NCI-H345 treated with DMSO at 0.1 percent for 48 hours (cell line): Measurements from ENCODE around the gene GALNS.
A peak's percentile ranks its signal among the peaks of the same experiment; 100 is the strongest.
"Not testable (repeated sequence)": the region's sequence is repeated elsewhere in the genome, so short reads cannot be mapped to it uniquely, and the experiment has no call there.

ENCODE experiments used
- DNase-seq: peaks from one replicate; lab custom pipeline; 2025; ENCODE audit not compliant: unreplicated experiment; lab: John Stamatoyannopoulos, UW

The GALNS gene

DNA sequence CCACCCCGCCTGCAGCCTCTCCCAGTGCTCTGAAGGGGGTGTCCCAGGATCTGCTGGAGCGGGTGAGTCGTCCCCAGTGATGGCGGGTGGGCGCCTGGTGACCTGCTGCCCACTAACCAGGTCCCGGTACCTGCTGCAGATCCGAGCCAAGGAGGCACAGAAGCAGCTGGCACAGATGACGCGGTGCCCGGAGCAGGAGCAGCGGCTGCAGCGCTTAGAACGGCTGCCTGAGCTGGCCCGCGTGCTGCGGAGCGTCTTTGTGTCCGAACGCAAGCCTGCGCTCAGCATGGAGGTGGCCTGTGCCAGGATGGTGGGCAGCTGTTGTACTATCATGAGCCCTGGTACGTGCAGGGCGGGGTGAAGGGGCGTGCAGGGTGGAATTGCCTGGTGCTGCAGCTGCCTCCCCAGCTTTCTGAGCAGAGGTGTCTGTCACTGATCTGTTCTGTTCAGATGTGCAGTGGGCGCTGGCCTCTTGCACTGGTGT, 49.6 kb downstream of the GALNS start:
- DNase-seq, result no peak

DNA sequence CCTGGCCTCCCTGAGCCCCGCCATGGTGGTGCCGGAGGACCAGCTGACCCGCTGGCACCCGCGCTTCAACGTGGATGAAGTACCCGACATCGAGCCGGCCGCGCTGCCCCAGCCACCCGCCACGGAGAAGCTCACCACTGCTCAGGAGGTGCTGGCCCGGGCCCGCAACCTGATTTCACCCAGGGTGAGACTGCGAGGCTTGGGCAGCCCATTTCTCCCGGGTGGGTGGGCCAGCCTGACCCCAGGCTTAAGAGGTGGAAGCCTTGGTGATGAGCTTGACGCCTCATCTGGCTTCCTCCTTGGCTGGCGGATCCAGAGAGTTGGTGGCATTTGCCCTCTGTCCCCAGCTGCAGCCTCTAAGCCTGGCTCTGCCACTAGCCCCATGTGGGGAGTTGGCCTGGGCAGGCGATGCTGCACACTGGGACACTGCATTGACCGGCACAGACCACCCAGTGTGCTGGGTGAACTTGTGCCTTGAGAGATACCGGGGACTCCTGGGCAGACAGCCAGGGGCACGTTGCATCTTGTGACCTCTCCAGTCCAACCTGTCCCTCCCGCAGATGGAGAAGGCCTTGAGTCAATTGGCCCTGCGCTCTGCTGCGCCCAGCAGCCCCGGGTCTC, 50.1 kb downstream of the GALNS start:
- no peak for DNase-seq

- DNase-seq, result no peak
Observed at GRCh38 chr16:88805887-88806393, 50.8 kb downstream of the GALNS start.

GRCh38 chr16:88805340-88805715, 51.4 kb downstream of the GALNS start:
- DNase-seq, result no peak

GRCh38 chr16:88804552-88805339, 52.0 kb downstream of the GALNS start:
- DNase-seq, result no peak

- no peak for DNase-seq
Observed at GRCh38 chr16:88804173-88804551, 52.6 kb downstream of the GALNS start.

- DNase-seq, result peak; percentile 45
Observed at GRCh38 chr16:88803264-88803987, 53.3 kb downstream of the GALNS start, which contains the start of gene CDT1. TSS of gene CDT1 (plus strand) at chr16:88803789. CDS start at chr16:88803832, 43 bp downstream.

DNA sequence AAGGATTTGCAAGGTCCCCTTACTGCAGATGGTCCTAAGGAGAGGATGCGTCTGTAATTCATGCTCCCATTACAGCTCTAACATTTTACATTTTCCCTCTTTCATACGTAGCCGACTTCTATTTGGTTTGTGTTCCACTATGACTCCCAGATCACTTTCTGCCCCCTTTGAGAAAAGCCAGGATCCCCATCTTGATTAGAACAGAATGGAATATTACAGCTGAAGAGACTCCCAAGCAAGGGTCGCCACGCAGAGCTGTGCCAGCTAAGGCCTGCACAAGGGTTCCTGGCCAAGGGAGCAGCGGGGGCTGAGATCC, 56.5 kb downstream of the GALNS start:
- no peak for DNase-seq

DNA sequence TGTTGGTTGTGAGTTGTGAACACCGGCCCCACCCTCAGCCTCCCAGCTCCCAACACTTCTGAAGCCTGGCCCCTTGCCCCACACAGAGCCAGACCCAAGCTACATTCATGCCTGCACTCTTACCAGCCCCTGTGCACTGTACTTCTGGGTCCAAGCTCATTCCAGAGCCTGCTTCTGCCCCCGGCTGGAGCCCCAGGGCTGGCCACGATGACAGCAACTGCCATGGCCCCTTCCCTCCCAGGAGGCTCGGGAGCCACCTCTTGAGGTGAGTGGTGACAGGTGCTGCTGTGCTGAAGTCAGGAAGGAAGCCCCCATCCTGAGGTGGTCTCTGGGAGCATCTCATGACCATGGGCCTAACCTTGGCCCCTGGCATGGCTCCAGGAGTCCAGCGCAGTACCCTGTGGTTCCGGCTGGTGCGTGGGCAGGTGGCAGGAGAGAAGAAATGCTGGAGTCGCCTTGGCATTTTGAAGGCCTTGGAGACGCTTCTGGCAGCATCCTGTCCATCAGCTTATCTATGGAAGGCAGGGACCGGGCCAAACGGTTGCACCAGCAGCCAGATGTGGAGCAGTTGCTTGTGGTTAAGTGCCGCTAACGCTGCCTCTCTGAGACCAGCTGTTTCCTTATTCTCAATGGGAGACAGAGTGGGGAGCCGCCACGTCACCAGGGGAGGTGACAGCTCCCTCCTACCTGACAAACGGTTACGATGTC, 57.0 kb downstream of the GALNS start:
- DNase-seq, result no peak

- peak; percentile 18 for DNase-seq
Observed at GRCh38 chr16:88798772-88799455, 57.8 kb downstream of the GALNS start.

- no peak for DNase-seq
Observed at GRCh38 chr16:88798073-88798472, 58.7 kb downstream of the GALNS start.

GRCh38 chr16:88796278-88796677, 60.5 kb downstream of the GALNS start:
- DNase-seq, result no peak

GRCh38 chr16:88793251-88793954, 63.3 kb downstream of the GALNS start:
- no peak for DNase-seq

GRCh38 chr16:88792668-88793250, 64.0 kb downstream of the GALNS start:
- no peak for DNase-seq

- no peak for DNase-seq
Observed at GRCh38 chr16:88792078-88792550, 64.6 kb downstream of the GALNS start.

- no peak for DNase-seq
Observed at GRCh38 chr16:88790312-88791211, 66.2 kb downstream of the GALNS start.

DNA sequence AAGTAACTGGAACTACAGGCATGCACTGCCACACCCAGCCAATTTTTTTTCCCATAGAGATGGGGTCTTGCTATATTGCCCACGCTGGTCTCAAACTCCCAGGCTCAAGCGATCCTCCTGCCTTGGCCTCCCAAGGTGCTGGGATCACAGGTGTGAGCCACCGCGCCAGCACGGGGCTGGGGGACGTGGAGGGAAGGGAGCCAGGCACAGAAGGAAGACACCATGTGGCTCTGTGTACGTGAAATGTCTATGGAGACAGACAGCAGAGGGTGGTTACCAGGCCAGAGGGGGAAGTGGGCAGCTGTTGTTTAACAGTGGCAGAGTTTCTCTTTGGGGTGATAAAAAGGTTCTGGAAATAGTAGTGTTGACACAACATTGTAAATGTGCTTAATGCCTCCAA, 67.2 kb downstream of the GALNS start:
- no peak for DNase-seq

DNA sequence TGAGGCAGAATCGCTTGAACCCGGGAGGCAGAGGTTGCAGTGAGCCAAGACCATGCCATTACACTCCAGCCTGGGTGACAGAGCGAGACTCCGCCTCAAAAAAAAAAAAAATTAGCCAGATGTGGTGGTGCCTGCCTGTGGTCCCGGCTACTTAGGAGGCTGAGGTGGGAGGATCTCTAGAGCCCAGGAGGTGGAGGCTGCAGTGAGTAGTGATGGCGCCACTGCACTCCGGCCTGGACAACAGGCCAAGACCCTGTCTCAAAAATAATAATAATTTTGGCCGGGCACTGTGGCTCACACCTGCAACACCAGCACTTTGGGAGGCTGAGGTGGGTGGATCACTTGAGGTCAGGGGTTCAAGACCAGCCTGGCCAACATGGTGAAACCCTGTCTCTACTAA, 68.0 kb downstream of the GALNS start:
- not testable (repeated sequence) for DNase-seq
